K562 (cell line): Measurements from ENCODE around the gene AP2M1. TPM values are rescaled to one million over a fixed set of nuclear protein-coding genes. Genes with fewer than 3 reads are reported as not detected.

Source experiments
- ARID3A ChIP-seq: IDR thresholded peaks from 2 replicates; pipeline ENCODE4 v1.6.1; 2012; ENCODE audit warnings: low read depth, low read length, improper control_type of control experiment, borderline replicate concordance
- ELF1 ChIP-seq: fragments of 200-800 bp; sonication (Bioruptor generic); IDR thresholded peaks from 2 replicates; pipeline ENCODE4 v1.6.1; 2016; ENCODE audit warnings: missing genetic modification characterization, missing compliant biosample characterization
- EP400 ChIP-seq: fragments of 450-650 bp; IDR thresholded peaks from 2 replicates; pipeline ENCODE4 v1.6.1; 2017; ENCODE audit warnings: antibody characterized with exemption, mild to moderate bottlenecking, moderate library complexity
- ETV1 ChIP-seq: fragments of 450-650 bp; conservative IDR thresholded peaks from 2 replicates; pipeline ENCODE4 v1.6.1; 2016; ENCODE audit warnings: missing genetic modification characterization, control low read depth, low read depth, missing compliant biosample characterization
- HDAC1 ChIP-seq, 2 experiments: fragments of 450-650 bp; IDR thresholded peaks; 2 replicates each; pipeline ENCODE4 v1.6.1; 2016 to 2017; ENCODE audit warnings: inconsistent platforms in 1 of 2, mild to moderate bottlenecking in 1 of 2, moderate library complexity in 1 of 2
- ILK ChIP-seq: fragments of 450-650 bp; IDR thresholded peaks from 2 replicates; pipeline ENCODE4 v1.6.1; 2016; ENCODE audit warnings: missing genetic modification characterization, low read depth, mild to moderate bottlenecking, missing compliant biosample characterization, moderate library complexity, borderline replicate concordance
- JUND ChIP-seq, 2 experiments: IDR thresholded peaks; 2 replicates in 1 of 2; 3 replicates in 1 of 2; pipeline ENCODE4 v1.6.1; 2011; ENCODE audit warnings: borderline replicate concordance in 2 of 2, low read depth in 2 of 2, low read length in 2 of 2, improper control_type of control experiment in 1 of 2, missing biosample characterization in 1 of 2, missing genetic modification characterization in 1 of 2, missing genetic modification reagents in 1 of 2
- KDM5B ChIP-seq: fragments of 200-600 bp; sonication (generic); IDR thresholded peaks from 2 replicates; pipeline ENCODE4 v1.6.1; 2012; ENCODE audit warnings: low read depth, mild to moderate bottlenecking, moderate library complexity, low read length, control low read depth, inconsistent platforms; ENCODE audit not compliant: insufficient replicate concordance
- MAZ ChIP-seq, 2 experiments: fragments of 450-650 bp in 1 of 2; sonication (generic) in 1 of 2; formaldehyde crosslinking; IDR thresholded peaks in 1 of 2; conservative IDR thresholded peaks in 1 of 2; 2 replicates each; pipeline versions ENCODE4 v1.4.0 to v1.5.0; 2020; ENCODE audit warnings: mild to moderate bottlenecking in 1 of 2, missing genetic modification reagents in 1 of 2
- MTA3 ChIP-seq: fragments of 450-650 bp; formaldehyde crosslinking; IDR thresholded peaks from 2 replicates; pipeline ENCODE4 v1.6.1; 2017; ENCODE audit warnings: mild to moderate bottlenecking, borderline replicate concordance
- NR2C2 ChIP-seq, 2 experiments: fragments of 200-800 bp in 1 of 2; sonication (Bioruptor generic) in 1 of 2; sonication (generic) in 1 of 2; formaldehyde crosslinking in 1 of 2; IDR thresholded peaks; 2 replicates each; pipeline versions ENCODE4 v1.6.1 to v1.8.0; 2016 to 2022; ENCODE audit warnings: mild to moderate bottlenecking in 1 of 2, missing compliant biosample characterization in 1 of 2, missing genetic modification characterization in 1 of 2, missing genetic modification reagents in 1 of 2
- PHF8 ChIP-seq: fragments of 200-600 bp; sonication (generic); IDR thresholded peaks from 2 replicates; pipeline ENCODE4 v1.6.1; 2012; ENCODE audit warnings: mixed run types, mild to moderate bottlenecking, inconsistent platforms, low read length, moderate library complexity, borderline replicate concordance
- POLR2AphosphoS5 ChIP-seq: IDR thresholded peaks from 2 replicates; pipeline ENCODE4 v1.6.1; 2011; ENCODE audit warnings: mild to moderate bottlenecking, low read depth, low read length, moderate library complexity; ENCODE audit not compliant: control insufficient read depth, insufficient read depth
- PTTG1 ChIP-seq: fragments of 450-650 bp; IDR thresholded peaks from 2 replicates; pipeline ENCODE4 v1.6.1; 2016; ENCODE audit warnings: low read depth, mild to moderate bottlenecking, missing genetic modification characterization, missing compliant biosample characterization
- RB1 ChIP-seq: fragments of 450-650 bp; IDR thresholded peaks from 2 replicates; pipeline ENCODE4 v1.6.1; 2017; ENCODE audit warnings: low read depth, mild to moderate bottlenecking
- RBFOX2 ChIP-seq: fragments of 200-400 bp; formaldehyde crosslinking; IDR thresholded peaks from 2 replicates; pipeline ENCODE4 v1.6.1; 2017; ENCODE audit warnings: low read depth, mild to moderate bottlenecking, low read length, moderate library complexity
- SIRT6 ChIP-seq: IDR thresholded peaks from one replicate; pipeline ENCODE4 v1.6.1; 2012; ENCODE audit warnings: low read depth, mild to moderate bottlenecking, control low read depth, inconsistent platforms, low read length, moderate library complexity
- SMARCA4 ChIP-seq: fragments of 450-650 bp; IDR thresholded peaks from 2 replicates; pipeline ENCODE4 v1.6.1; 2016
- SMARCE1 ChIP-seq: fragments of 450-650 bp; IDR thresholded peaks from 2 replicates; pipeline ENCODE4 v1.7.1; 2016; ENCODE audit warnings: mild to moderate bottlenecking
- SP1 ChIP-seq: sonication (generic); formaldehyde crosslinking; IDR thresholded peaks from 2 replicates; pipeline ENCODE4 v1.8.1; 2022; ENCODE audit warnings: mild to moderate bottlenecking, missing genetic modification reagents
- SUPT5H ChIP-seq: fragments of 450-650 bp; IDR thresholded peaks from 2 replicates; pipeline ENCODE4 v1.6.1; 2016
- TAF1 ChIP-seq: IDR thresholded peaks from 2 replicates; pipeline ENCODE4 v1.6.1; 2011; ENCODE audit warnings: mild to moderate bottlenecking, low read length, moderate library complexity; ENCODE audit not compliant: insufficient read depth, control insufficient read depth, severe bottlenecking; ENCODE audit errors: extremely low read depth
- TEAD1 ChIP-seq, 2 experiments: fragments of 450-650 bp in 1 of 2; sonication (generic) in 1 of 2; formaldehyde crosslinking; IDR thresholded peaks; 2 replicates each; pipeline versions ENCODE4 v1.4.0 to v1.8.0; 2020 to 2022; ENCODE audit warnings: mild to moderate bottlenecking in 2 of 2, missing genetic modification reagents in 1 of 2
- ZC3H4 ChIP-seq: sonication (generic); formaldehyde crosslinking; IDR thresholded peaks from 2 replicates; pipeline ENCODE4 v1.9.0; 2021; ENCODE audit warnings: missing genetic modification reagents, borderline replicate concordance
- polyA plus RNA-seq, 8 experiments: library from polyadenylated mRNA; depleted of rRNA in 4 of 8; stranded (reverse) in 5 of 8; unstranded in 3 of 8; fragments of >200 nt; fragmentation: Nextera tagmentation in 2 of 8; fragmentation: Illumina TruSeq in 1 of 8; extraction: Ambion mirVana in 2 of 8; extraction: Trizol in 1 of 8; gene quantifications; 2 replicates each; pipeline versions ENCODE4 v1.2.1 to v1.2.3, GENCODE V29; 2011 to 2014; ENCODE audit warnings: inconsistent platforms in 1 of 8, missing spikeins in 1 of 8
- total RNA-seq, 7 experiments: library from RNA; depleted of rRNA in 6 of 7; stranded (reverse); fragments of >200 nt in 6 of 7; fragmentation: Illumina TruSeq in 2 of 7; extraction: Trizol in 2 of 7; gene quantifications; 2 replicates each; pipeline versions ENCODE4 v1.2.1 to v1.2.3, GENCODE V29; 2011 to 2021; ENCODE audit warnings: low replicate concordance in 1 of 7

AP2M1 gene
- total and polyA plus RNA-seq, 9 of the 15 experiments (the other 6 are each of a cell fraction or from before 2014, with no cell fraction given) = 118 to 505 (median 296) TPM

- TF ChIP-seq MAZ (CRISPR knock-in tag; conservative IDR thresholded peaks at IDR 0.05 in 1 of 2, IDR thresholded peaks at IDR 0.05 in 1 of 2) (peak; percentile 35 to 94; a peak in 3 of 4 replicates), PTTG1 (tag) (no peak), PHF8 (peak; percentile 45; the same call in 1 of the 2 replicates), SMARCE1 (0 out of 2 replicates have a peak, but pooled peaks have one; percentile 46), MTA3 (0 out of 2 replicates have a peak, but pooled peaks have one; percentile 36), ILK (tag) (no peak), ARID3A (no peak), EP400 (peak; percentile 40; the same call in 1 of the 2 replicates), ZC3H4 (CRISPR knock-in tag) (no peak), POLR2AphosphoS5 (peak; percentile 31; the same call in 1 of the 2 replicates), RB1 (0 out of 2 replicates have a peak, but pooled peaks have one; percentile 17), SIRT6 (no peak), KDM5B (peak; percentile 50), HDAC1 (IDR thresholded peaks at IDR 0.05) (peak in 1 of 2 experiments; percentile 20; a peak in 1 of 4 replicates), SP1 (CRISPR knock-in tag) (peak; percentile 41; the same call in 1 of the 2 replicates), TAF1 (peak; percentile 63), SMARCA4 (0 out of 2 replicates have a peak, but pooled peaks have one; percentile 19), TEAD1 (CRISPR knock-in tag; IDR thresholded peaks at IDR 0.05) (peak in 1 of 2 experiments; percentile 72; a peak in 2 of 4 replicates), RBFOX2 (peak; percentile 63), NR2C2 (CRISPR knock-in tag; IDR thresholded peaks at IDR 0.05) (no peak), NR2C2 (tag; IDR thresholded peaks at IDR 0.05) (0 out of 2 replicates have a peak, but pooled peaks have one; percentile 48), ETV1 (tag) (peak; percentile 27; the same call in 1 of the 2 replicates), ELF1 (tag) (peak; percentile 54), SUPT5H (0 out of 2 replicates have a peak, but pooled peaks have one; percentile 23), JUND (IDR thresholded peaks at IDR 0.05; ENCODE audit: borderline replicate concordance, low read depth, low read length) (peak; percentile 81), JUND (tag; IDR thresholded peaks at IDR 0.05; ENCODE audit: borderline replicate concordance, low read depth, low read length) (peak; percentile 51; the same call in 1 of the 3 replicates)
Measured at GRCh38 chr3:184176377-184177330, 2.0 kb downstream of the AP2M1 start (continued).
